Uterus (tissue), 2 donors: ENCODE data around the gene RGS8.

Experiments used
- POLR2A ChIP-seq, 2 donors: fragments of 450-650 bp; IDR thresholded peaks; one replicate each; pipeline ENCODE4 v1.6.1; 2016; ENCODE audit warnings: antibody characterized with exemption in 2 of 2, mild to moderate bottlenecking in 1 of 2, moderate library complexity in 1 of 2
- TF ChIP-seq, protein P1 (sequence below), 4 experiments: fragments of 200-600 bp in 2 of 4; fragments of 450-650 bp in 2 of 4; sonication (generic) in 2 of 4; IDR thresholded peaks; one replicate each; pipeline ENCODE4 v1.5.1; 2016 to 2019; ENCODE audit warnings: antibody characterized with exemption in 4 of 4, mild to moderate bottlenecking in 2 of 4, moderate library complexity in 1 of 4

DNA sequence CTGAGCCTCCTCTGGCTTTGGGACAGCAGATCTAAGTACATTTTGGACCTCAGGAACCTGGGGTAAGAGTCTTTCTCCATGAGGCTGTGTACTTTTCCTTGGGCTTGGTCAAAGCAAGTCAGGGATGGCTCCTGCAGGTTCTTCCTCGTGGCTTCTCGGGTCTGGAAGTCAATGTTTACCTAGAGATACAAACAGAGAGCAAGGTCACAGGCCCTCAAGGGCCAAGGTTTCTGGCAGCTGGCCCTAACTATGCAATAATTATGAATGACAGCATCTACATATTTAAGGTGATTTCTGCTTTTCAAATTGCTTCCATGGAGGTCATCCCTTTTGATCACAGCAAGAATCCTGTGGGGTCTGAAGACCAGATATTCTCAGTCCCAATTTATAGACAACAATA is 37.6 kb downstream of the RGS8 start:
- TF ChIP-seq, protein P1, sequence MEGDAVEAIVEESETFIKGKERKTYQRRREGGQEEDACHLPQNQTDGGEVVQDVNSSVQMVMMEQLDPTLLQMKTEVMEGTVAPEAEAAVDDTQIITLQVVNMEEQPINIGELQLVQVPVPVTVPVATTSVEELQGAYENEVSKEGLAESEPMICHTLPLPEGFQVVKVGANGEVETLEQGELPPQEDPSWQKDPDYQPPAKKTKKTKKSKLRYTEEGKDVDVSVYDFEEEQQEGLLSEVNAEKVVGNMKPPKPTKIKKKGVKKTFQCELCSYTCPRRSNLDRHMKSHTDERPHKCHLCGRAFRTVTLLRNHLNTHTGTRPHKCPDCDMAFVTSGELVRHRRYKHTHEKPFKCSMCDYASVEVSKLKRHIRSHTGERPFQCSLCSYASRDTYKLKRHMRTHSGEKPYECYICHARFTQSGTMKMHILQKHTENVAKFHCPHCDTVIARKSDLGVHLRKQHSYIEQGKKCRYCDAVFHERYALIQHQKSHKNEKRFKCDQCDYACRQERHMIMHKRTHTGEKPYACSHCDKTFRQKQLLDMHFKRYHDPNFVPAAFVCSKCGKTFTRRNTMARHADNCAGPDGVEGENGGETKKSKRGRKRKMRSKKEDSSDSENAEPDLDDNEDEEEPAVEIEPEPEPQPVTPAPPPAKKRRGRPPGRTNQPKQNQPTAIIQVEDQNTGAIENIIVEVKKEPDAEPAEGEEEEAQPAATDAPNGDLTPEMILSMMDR (IDR thresholded peaks at IDR 0.05), result no peak
- TF ChIP-seq POLR2A (IDR thresholded peaks at IDR 0.05), result no peak
